ENCODE data around the gene PLD5. TPM values are rescaled to one million over a fixed set of nuclear protein-coding genes. Genes with fewer than 3 reads are reported as not detected.

The PLD5 gene
- total and polyA plus RNA-seq, 4 donors = 4.6 to 11.5 (median 9.4) TPM

DNA sequence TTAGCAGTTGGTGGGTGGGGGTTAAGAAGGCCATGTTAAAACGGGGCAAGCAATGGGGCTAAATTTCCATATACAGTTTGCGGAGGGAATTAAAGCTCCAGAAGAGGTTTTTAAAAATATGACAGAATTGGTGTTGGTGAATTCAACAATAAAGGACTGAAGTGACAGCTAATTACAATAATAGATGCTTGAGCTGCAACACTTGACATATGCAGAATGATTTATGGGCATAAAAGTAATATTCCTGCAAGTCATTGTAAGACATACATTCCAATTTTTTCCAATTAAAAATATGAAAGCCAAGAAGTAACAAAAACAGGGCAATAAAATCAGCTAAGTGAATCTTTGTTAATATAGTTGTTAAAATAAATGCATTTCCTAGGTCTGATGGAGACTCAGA lies 323.4 kb downstream of the PLD5 start:
- 100% methylated on average over 2 of the region's 2 CpGs for WGBS (ENCODE audit: insufficient coverage)
- H3K4me3 ChIP-seq (ENCODE audit: low read depth, low read length) = no peak overlapping the region
- H3K36me3 ChIP-seq (ENCODE audit: control insufficient read depth, insufficient read depth, low read length) = no peaks in the 10 kb centered on the region
- H3K4me1 ChIP-seq (ENCODE audit: control insufficient read depth, insufficient read depth, low read length) = peaks cover 4% of the 10 kb centered on the region
- H3K9me3 ChIP-seq (ENCODE audit: control insufficient read depth, insufficient read depth, low read length) = no peaks in the 10 kb centered on the region
- DNase-seq (ENCODE audit: low read depth in 4 of 6, low spot score in 6 of 6) = no peak
- no peaks in the 10 kb centered on the region for H3K27me3 ChIP-seq (ENCODE audit: control insufficient read depth, insufficient read depth, low read length)
- no peak overlapping the region for H3K27ac ChIP-seq (ENCODE audit: low read depth, low read length)

DNA sequence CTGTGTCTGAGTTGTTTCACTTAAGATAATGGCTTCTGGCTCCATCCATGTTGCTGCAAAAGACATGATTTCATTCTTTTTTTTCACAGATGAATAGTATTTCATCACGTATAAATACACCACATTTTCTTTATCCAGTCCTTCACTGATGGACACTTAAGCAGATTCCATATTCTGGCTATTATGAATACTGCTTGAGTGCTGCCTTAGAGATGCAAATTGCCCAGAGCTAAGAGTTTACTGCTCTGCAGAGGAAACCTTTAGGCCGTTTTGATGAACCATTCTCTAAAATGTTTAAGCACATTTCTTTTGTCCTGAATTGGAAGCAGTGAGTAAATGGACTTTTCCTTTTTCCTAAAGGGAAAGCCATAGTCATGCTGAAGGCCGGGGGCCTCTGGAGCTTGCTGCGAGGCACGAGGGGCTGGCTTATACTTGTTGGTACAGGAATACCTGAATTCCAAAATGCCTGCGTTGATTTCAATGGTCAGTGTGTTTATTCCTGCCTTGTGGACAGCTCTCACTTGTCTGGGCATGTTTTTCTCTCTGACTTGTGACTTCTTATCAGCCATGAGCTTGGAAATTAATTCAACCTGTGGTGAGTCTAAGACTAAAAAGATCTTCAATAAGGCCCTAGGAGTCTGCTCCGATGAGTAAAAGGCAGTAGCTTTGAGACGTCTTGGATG lies 324.6 kb downstream of the PLD5 start:
- H3K4me3 ChIP-seq (ENCODE audit: low read depth, low read length) = no peak overlapping the region
- WGBS (ENCODE audit: insufficient coverage) = 84% methylated on average over 7 of the region's 8 CpGs

DNA sequence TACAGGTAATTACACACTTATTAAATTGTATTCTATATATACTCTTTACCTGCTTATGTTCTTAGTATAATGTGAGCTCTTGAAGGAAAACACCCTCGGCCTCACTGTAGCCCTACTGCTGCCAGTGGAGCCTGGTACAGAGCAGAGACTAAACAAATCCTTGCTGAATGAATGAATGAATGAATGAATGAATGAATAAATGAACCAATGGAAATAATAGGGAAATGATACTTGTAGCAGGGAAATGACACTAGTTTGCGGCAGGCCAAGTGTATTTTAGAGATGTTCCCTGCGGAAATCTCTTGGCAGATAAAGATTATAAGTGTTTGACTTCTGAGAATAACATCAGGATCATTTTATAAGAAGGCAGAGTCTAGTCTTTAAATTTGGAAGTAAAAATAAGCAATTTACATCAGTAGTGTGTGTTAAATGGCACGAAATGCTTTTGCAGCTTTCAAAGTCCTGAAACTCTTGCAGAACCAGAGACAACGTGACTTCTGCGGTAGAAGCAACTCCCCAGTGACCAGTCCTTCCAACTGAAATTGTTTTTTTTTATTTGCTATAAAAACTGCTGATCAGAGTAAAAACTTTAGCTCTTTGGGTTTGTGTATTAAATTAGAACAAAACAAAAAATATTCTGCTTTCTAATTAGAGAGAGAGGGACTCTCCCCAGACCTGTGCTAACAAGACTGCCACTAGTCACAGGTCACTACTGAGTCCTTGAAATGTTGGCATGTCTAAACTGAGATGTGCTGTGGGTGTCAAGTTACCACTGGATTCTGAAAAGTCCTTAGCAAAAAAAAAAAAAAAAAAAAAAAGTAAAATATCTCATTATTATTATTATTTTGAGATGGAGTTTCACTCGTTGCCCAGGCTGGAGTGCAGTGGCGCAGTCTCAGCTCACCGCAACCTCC lies 326.3 kb downstream of the PLD5 start:
- no peak for DNase-seq (ENCODE audit: low read depth in 4 of 6, low spot score in 6 of 6)
- Histone ChIP-seq H3K9me3 (ENCODE audit: control insufficient read depth, insufficient read depth, low read length) (no peaks in the 10 kb centered on the region), H3K27ac (ENCODE audit: low read depth, low read length) (no peak overlapping the region), H3K27me3 (ENCODE audit: control insufficient read depth, insufficient read depth, low read length) (no peaks in the 10 kb centered on the region), H3K4me1 (ENCODE audit: control insufficient read depth, insufficient read depth, low read length) (no peaks in the 10 kb centered on the region), H3K36me3 (ENCODE audit: control insufficient read depth, insufficient read depth, low read length) (no peaks in the 10 kb centered on the region), H3K4me3 (ENCODE audit: low read depth, low read length) (no peak overlapping the region)
- 92% methylated on average over 5 of the region's 9 CpGs for WGBS (ENCODE audit: insufficient coverage)

More for the DNA sequence above, 324.6 kb downstream of the PLD5 start:
- no peaks in the 10 kb centered on the region for H3K27me3 ChIP-seq (ENCODE audit: control insufficient read depth, insufficient read depth, low read length)
- H3K36me3 ChIP-seq (ENCODE audit: control insufficient read depth, insufficient read depth, low read length) = no peaks in the 10 kb centered on the region
- H3K4me1 ChIP-seq (ENCODE audit: control insufficient read depth, insufficient read depth, low read length) = no peaks in the 10 kb centered on the region
- H3K27ac ChIP-seq (ENCODE audit: low read depth, low read length) = no peak overlapping the region
- H3K9me3 ChIP-seq (ENCODE audit: control insufficient read depth, insufficient read depth, low read length) = no peaks in the 10 kb centered on the region
- no peak for DNase-seq (ENCODE audit: low read depth in 4 of 6, low spot score in 6 of 6)

DNA sequence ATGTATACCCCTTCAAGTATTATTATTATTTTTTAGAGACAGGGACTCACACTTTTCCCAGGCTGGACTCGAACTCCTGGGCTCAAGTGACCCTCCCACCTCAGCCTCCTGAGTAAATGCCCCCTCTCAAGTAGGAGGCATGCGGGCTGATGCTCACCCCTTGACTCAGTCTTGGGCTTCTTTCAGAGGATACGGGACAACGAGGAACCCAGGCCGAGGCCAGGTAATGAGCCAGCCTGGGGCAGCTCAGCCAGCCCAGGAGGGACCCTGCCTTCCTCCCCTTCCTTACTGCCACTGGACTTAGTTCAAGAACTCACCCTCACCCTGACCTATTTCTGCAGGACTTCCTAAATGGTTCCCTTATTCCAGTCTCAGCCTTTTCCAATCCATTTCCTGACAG lies 327.6 kb downstream of the PLD5 start:
- Histone ChIP-seq H3K4me3 (ENCODE audit: low read depth, low read length) (no peak overlapping the region), H3K36me3 (ENCODE audit: control insufficient read depth, insufficient read depth, low read length) (no peaks in the 10 kb centered on the region), H3K27ac (ENCODE audit: low read depth, low read length) (no peak overlapping the region), H3K27me3 (ENCODE audit: control insufficient read depth, insufficient read depth, low read length) (no peaks in the 10 kb centered on the region), H3K4me1 (ENCODE audit: control insufficient read depth, insufficient read depth, low read length) (no peaks in the 10 kb centered on the region), H3K9me3 (ENCODE audit: control insufficient read depth, insufficient read depth, low read length) (no peaks in the 10 kb centered on the region)
- WGBS (ENCODE audit: insufficient coverage) = 97% methylated on average over 5 of the region's 5 CpGs
- DNase-seq (ENCODE audit: low read depth in 4 of 6, low spot score in 6 of 6) = no peak

DNA sequence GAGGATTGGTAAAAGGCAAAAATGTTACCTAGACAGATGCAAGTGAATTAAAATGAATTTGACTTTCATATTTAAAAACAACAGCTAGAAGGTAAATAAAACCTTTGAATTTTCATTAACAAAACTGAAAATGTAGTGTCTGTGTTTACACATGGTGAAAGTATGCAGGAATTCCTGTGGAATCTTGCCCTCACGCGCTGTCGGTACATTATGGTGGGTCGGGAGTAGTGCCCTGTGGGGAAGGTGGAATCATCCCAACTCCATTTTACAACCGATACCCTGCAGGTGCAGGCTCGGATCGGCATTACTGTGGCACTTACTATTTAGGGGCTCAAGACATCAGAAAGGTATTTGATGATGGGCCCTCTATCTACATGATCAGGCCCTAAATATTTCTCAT lies 328.4 kb downstream of the PLD5 start:
- Histone ChIP-seq H3K36me3 (ENCODE audit: control insufficient read depth, insufficient read depth, low read length) (no peaks in the 10 kb centered on the region), H3K27me3 (ENCODE audit: control insufficient read depth, insufficient read depth, low read length) (no peaks in the 10 kb centered on the region), H3K9me3 (ENCODE audit: control insufficient read depth, insufficient read depth, low read length) (no peaks in the 10 kb centered on the region), H3K4me1 (ENCODE audit: control insufficient read depth, insufficient read depth, low read length) (no peaks in the 10 kb centered on the region), H3K27ac (ENCODE audit: low read depth, low read length) (no peak overlapping the region), H3K4me3 (ENCODE audit: low read depth, low read length) (no peak overlapping the region)
- DNase-seq (ENCODE audit: low read depth in 4 of 6, low spot score in 6 of 6) = no peak
- 90% methylated on average over 2 of the region's 7 CpGs for WGBS (ENCODE audit: insufficient coverage)

DNA sequence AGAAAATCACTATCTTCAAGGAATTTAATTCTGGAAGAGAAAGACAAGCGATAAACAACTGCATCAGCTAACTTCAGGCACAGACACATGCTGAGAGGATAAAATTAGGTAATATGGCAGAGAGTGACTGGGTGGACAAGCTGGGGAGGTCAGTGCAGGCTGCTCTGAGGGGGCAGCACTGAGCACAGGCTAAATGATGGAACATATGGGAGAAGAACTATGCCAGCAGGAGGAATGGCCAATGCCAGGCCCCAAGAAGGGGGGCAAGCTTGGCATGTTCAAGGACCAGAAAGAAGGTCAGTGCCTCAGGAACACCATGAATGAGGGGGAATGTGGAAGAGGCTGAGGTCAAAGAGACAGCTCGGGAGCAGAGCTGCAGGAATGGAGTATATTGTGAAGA lies 334.9 kb downstream of the PLD5 start:
- no peaks in the 10 kb centered on the region for H3K36me3 ChIP-seq (ENCODE audit: control insufficient read depth, insufficient read depth, low read length)
- no peak for DNase-seq (ENCODE audit: low read depth in 4 of 6, low spot score in 6 of 6)
- no peak overlapping the region for H3K4me3 ChIP-seq (ENCODE audit: low read depth, low read length)
- no peaks in the 10 kb centered on the region for H3K4me1 ChIP-seq (ENCODE audit: control insufficient read depth, insufficient read depth, low read length)
- H3K9me3 ChIP-seq (ENCODE audit: control insufficient read depth, insufficient read depth, low read length) = no peaks in the 10 kb centered on the region
- 50% methylated on average over 1 of the region's 2 CpGs for WGBS (ENCODE audit: insufficient coverage)
- no peak overlapping the region for H3K27ac ChIP-seq (ENCODE audit: low read depth, low read length)
- no peaks in the 10 kb centered on the region for H3K27me3 ChIP-seq (ENCODE audit: control insufficient read depth, insufficient read depth, low read length)

DNA sequence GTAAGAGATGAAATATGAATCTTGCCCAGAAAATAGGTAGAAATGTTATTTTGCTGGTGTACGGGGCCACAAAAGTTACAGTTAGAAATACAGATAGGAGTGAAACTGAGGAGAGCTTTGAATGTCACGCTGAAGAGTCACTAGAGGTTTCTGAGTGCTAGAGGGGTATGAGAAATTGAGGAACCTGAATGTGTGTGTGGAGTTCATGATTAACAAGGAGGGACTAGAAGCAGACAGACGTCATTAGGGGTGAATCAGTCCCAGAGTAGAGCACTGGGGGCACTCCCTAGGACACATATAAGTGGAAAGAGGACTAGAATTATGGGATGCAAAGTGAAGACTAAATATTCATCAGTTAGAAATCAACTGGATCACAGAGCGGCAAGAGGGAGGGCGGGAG lies 336.7 kb downstream of the PLD5 start:
- Histone ChIP-seq H3K9me3 (ENCODE audit: control insufficient read depth, insufficient read depth, low read length) (no peaks in the 10 kb centered on the region), H3K27me3 (ENCODE audit: control insufficient read depth, insufficient read depth, low read length) (no peaks in the 10 kb centered on the region), H3K27ac (ENCODE audit: low read depth, low read length) (no peak overlapping the region), H3K4me3 (ENCODE audit: low read depth, low read length) (no peak overlapping the region), H3K36me3 (ENCODE audit: control insufficient read depth, insufficient read depth, low read length) (no peaks in the 10 kb centered on the region), H3K4me1 (ENCODE audit: control insufficient read depth, insufficient read depth, low read length) (no peaks in the 10 kb centered on the region)
- WGBS (ENCODE audit: insufficient coverage) = 87% methylated on average over 4 of the region's 5 CpGs
- DNase-seq (ENCODE audit: low read depth in 4 of 6, low spot score in 6 of 6) = no peak

DNA sequence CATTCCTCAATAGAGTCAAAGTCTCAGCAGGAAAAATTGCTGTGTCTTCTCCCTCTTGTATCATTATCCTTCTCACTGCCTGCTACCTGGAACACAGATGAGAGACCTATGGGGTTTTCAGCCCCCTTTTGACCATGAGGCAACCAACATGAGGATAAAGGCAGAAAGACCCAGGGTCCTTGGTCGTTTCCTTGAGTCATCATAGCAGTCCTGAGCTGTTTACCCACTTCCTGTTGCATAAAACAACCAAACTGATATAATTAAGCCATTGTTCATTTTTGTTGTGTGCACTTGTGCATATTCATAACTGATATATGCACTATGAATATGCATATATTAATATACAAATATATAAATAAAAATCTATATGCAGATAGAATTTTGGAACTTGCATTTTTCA lies 337.3 kb downstream of the PLD5 start:
- Histone ChIP-seq H3K27me3 (ENCODE audit: control insufficient read depth, insufficient read depth, low read length) (no peaks in the 10 kb centered on the region), H3K4me1 (ENCODE audit: control insufficient read depth, insufficient read depth, low read length) (no peaks in the 10 kb centered on the region), H3K27ac (ENCODE audit: low read depth, low read length) (no peak overlapping the region), H3K4me3 (ENCODE audit: low read depth, low read length) (no peak overlapping the region), H3K36me3 (ENCODE audit: control insufficient read depth, insufficient read depth, low read length) (no peaks in the 10 kb centered on the region), H3K9me3 (ENCODE audit: control insufficient read depth, insufficient read depth, low read length) (no peaks in the 10 kb centered on the region)
- no peak for DNase-seq (ENCODE audit: low read depth in 4 of 6, low spot score in 6 of 6)
- WGBS (ENCODE audit: insufficient coverage) = 80% methylated on average over 1 of the region's 1 CpG

DNA sequence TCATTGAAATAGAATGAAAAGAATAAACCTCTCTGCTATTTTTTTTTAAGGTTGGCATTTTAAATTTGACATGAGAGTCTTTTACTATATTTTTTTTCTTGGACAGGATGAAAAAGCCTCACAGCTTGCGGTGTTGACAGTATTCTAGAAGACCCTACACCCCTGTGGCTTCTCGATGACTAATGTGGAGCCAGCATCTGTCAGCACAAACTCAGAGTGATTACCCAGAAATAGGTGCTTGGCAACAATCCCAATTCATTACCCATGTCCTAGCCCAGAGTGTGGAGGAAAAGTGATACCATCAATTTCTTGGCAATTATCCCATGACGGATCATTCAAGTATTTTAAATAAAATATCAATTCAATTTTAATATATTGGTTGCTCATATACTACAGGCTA lies 338.8 kb downstream of the PLD5 start:
- peak in 2 of 6 donors; percentile 54 to 84 for DNase-seq (ENCODE audit: low read depth in 4 of 6, low spot score in 6 of 6)
- H3K27ac ChIP-seq (ENCODE audit: low read depth, low read length) = no peak overlapping the region
- H3K4me3 ChIP-seq (ENCODE audit: low read depth, low read length) = no peak overlapping the region
- WGBS (ENCODE audit: insufficient coverage) = 50% methylated on average over 2 of the region's 3 CpGs
- no peaks in the 10 kb centered on the region for H3K9me3 ChIP-seq (ENCODE audit: control insufficient read depth, insufficient read depth, low read length)
- no peaks in the 10 kb centered on the region for H3K4me1 ChIP-seq (ENCODE audit: control insufficient read depth, insufficient read depth, low read length)
- no peaks in the 10 kb centered on the region for H3K36me3 ChIP-seq (ENCODE audit: control insufficient read depth, insufficient read depth, low read length)
- no peaks in the 10 kb centered on the region for H3K27me3 ChIP-seq (ENCODE audit: control insufficient read depth, insufficient read depth, low read length)

DNA sequence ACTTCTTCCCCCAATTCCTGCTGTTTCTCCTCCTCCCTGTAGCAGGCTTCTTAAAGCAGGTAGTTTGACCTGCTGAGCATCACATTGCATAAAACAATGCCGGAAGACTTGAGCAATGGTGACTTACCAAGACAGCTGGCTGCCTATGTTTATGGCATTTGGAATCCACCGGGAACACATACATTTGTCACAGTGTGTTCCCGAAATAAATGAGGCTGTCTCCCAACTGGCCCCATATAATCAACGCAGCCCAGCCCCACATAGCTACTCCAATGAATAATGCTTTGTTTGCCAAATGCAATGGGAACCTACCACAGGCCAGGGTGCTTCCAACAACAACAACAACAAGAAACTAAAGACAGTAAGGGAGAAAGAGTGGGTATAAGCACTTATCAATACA lies 339.5 kb downstream of the PLD5 start:
- no peak overlapping the region for H3K27ac ChIP-seq (ENCODE audit: low read depth, low read length)
- peak in 1 of 6 donors; percentile 75 for DNase-seq (ENCODE audit: low read depth in 4 of 6, low spot score in 6 of 6)
- no peak overlapping the region for H3K4me3 ChIP-seq (ENCODE audit: low read depth, low read length)
- 57% methylated on average over 1 of the region's 4 CpGs for WGBS (ENCODE audit: insufficient coverage)
- no peaks in the 10 kb centered on the region for H3K27me3 ChIP-seq (ENCODE audit: control insufficient read depth, insufficient read depth, low read length)
- no peaks in the 10 kb centered on the region for H3K4me1 ChIP-seq (ENCODE audit: control insufficient read depth, insufficient read depth, low read length)
- H3K36me3 ChIP-seq (ENCODE audit: control insufficient read depth, insufficient read depth, low read length) = no peaks in the 10 kb centered on the region
- H3K9me3 ChIP-seq (ENCODE audit: control insufficient read depth, insufficient read depth, low read length) = no peaks in the 10 kb centered on the region
